Mesendoderm (in vitro differentiated cells): Measurements from ENCODE around the gene SCD5.

ENCODE experiments used
- DNase-seq: peaks from one replicate; pipeline ENCODE4 v3.0.0; 2013
- H2AK5ac ChIP-seq: 2 replicates; pipeline ENCODE4 v1.6.1; 2013; ENCODE audit warnings: low read length, inconsistent platforms
- H2BK120ac ChIP-seq: 2 replicates; pipeline ENCODE4 v1.6.1; 2013; ENCODE audit warnings: low read depth, mild to moderate bottlenecking, low read length, moderate library complexity, mixed read lengths
- H2BK15ac ChIP-seq: replicated peaks from 2 replicates; pipeline ENCODE4 v1.6.1; 2013; ENCODE audit warnings: low read depth, mild to moderate bottlenecking, moderate library complexity
- H2BK5ac ChIP-seq: 2 replicates; pipeline ENCODE4 v1.6.1; 2013; ENCODE audit warnings: low read length, inconsistent platforms
- H3K18ac ChIP-seq: 2 replicates; pipeline ENCODE4 v1.6.1; 2013; ENCODE audit warnings: mild to moderate bottlenecking, low read length, mixed read lengths
- H3K23ac ChIP-seq: one replicate; pipeline ENCODE4 v1.6.1; 2013; ENCODE audit warnings: low read length
- H3K27ac ChIP-seq: 2 replicates; pipeline ENCODE4 v1.5.1; 2013; ENCODE audit warnings: low read depth, mild to moderate bottlenecking, inconsistent platforms, low read length, moderate library complexity
- H3K27me3 ChIP-seq: 2 replicates; pipeline ENCODE4 v1.6.1; 2013; ENCODE audit warnings: low read length, control low read depth, mild to moderate bottlenecking, inconsistent platforms; ENCODE audit not compliant: insufficient read depth, poor library complexity
- H3K36me3 ChIP-seq: 2 replicates; pipeline ENCODE4 v1.6.1; 2013; ENCODE audit warnings: low read length, inconsistent platforms; ENCODE audit not compliant: control insufficient read depth, insufficient read depth
- H3K4ac ChIP-seq: one replicate; pipeline ENCODE4 v1.6.1; 2013; ENCODE audit warnings: low read depth, mild to moderate bottlenecking, low read length, moderate library complexity
- H3K4me1 ChIP-seq: 2 replicates; pipeline ENCODE4 v1.6.1; 2013; ENCODE audit warnings: low read depth, low read length, inconsistent platforms; ENCODE audit not compliant: control insufficient read depth
- H3K4me2 ChIP-seq: 2 replicates; pipeline ENCODE4 v1.6.1; 2013; ENCODE audit warnings: low read length
- H3K4me3 ChIP-seq: 2 replicates; pipeline ENCODE4 v1.5.1; 2013; ENCODE audit warnings: mild to moderate bottlenecking, low read length
- H3K56ac ChIP-seq: one replicate; pipeline ENCODE4 v1.6.1; 2013; ENCODE audit warnings: low read length
- H3K79me1 ChIP-seq: 2 replicates; pipeline ENCODE4 v1.6.1; 2013; ENCODE audit warnings: low read length, inconsistent platforms
- H3K79me2 ChIP-seq: 2 replicates; pipeline ENCODE4 v1.6.1; 2013; ENCODE audit warnings: mild to moderate bottlenecking, low read length; ENCODE audit not compliant: control insufficient read depth, insufficient read depth
- H3K9ac ChIP-seq: 2 replicates; pipeline ENCODE4 v1.6.1; 2013; ENCODE audit warnings: low read length, inconsistent platforms
- H4K5ac ChIP-seq: one replicate; pipeline ENCODE4 v1.6.1; 2013; ENCODE audit warnings: low read length
- H4K8ac ChIP-seq: one replicate; pipeline ENCODE4 v1.6.1; 2013; ENCODE audit warnings: low read depth, mild to moderate bottlenecking, control low read depth, low read length, moderate library complexity
- WGBS: extraction: QIAGEN DNeasy Blood & Tissue Kit; methylation state at CpG from one replicate; pipeline ENCODE4 v1.1.7; 2013; ENCODE audit warnings: low lambda C conversion rate, missing lambda C conversion rate; ENCODE audit not compliant: insufficient coverage; ENCODE audit errors: extremely low coverage; 5-methylcytosine and 5-hydroxymethylcytosine counted together

SCD5 gene

GRCh38 chr4:82606622-82607021 is 192.0 kb downstream of the SCD5 start:
- H3K4me3 ChIP-seq, result no peak overlapping the region
- no peak overlapping the region for H3K18ac ChIP-seq
- no peaks in the 10 kb centered on the region for H3K79me2 ChIP-seq
- no peak overlapping the region for H3K4me2 ChIP-seq
- H3K56ac ChIP-seq, result no peak overlapping the region
- no peak overlapping the region for H2BK120ac ChIP-seq
- no peak overlapping the region for H2BK5ac ChIP-seq
- no peak overlapping the region for H4K8ac ChIP-seq
- no peaks in the 10 kb centered on the region for H3K4me1 ChIP-seq
- no peaks in the 10 kb centered on the region for H3K27me3 ChIP-seq
- no peaks in the 10 kb centered on the region for H3K79me1 ChIP-seq
- H2BK15ac ChIP-seq, result no peak overlapping the region
- no peak overlapping the region for H3K4ac ChIP-seq
- H3K36me3 ChIP-seq, result no peaks in the 10 kb centered on the region
- no peak overlapping the region for H3K23ac ChIP-seq
- no peak overlapping the region for H2AK5ac ChIP-seq
- WGBS, result no CpG with 5 or more reads among the region's 7 CpGs
- DNase-seq, result no peak
- H3K9ac ChIP-seq, result no peak overlapping the region
- H4K5ac ChIP-seq, result no peak overlapping the region
- no peak overlapping the region for H3K27ac ChIP-seq

- Histone ChIP-seq H2AK5ac (no peak overlapping the region), H3K56ac (no peak overlapping the region), H3K23ac (no peak overlapping the region), H4K8ac (no peak overlapping the region), H3K4me2 (no peak overlapping the region), H2BK15ac (no peak overlapping the region), H2BK120ac (no peak overlapping the region), H3K36me3 (no peaks in the 10 kb centered on the region), H3K9ac (no peak overlapping the region), H3K79me2 (no peaks in the 10 kb centered on the region), H3K4me1 (no peaks in the 10 kb centered on the region), H3K4ac (no peak overlapping the region), H2BK5ac (no peak overlapping the region), H4K5ac (no peak overlapping the region), H3K79me1 (no peaks in the 10 kb centered on the region), H3K27ac (no peak overlapping the region), H3K27me3 (no peaks in the 10 kb centered on the region), H3K18ac (no peak overlapping the region), H3K4me3 (no peak overlapping the region)
- no peak for DNase-seq
- WGBS, result no CpG with 5 or more reads among the region's 1 CpG
Observed at GRCh38 chr4:82604522-82604921, 194.1 kb downstream of the SCD5 start.

GRCh38 chr4:82601242-82602015 is 197.2 kb downstream of the SCD5 start:
- no peak overlapping the region for H3K27ac ChIP-seq
- no peaks in the 10 kb centered on the region for H3K4me1 ChIP-seq
- no CpG with 5 or more reads among the region's 9 CpGs for WGBS
- H3K9ac ChIP-seq, result no peak overlapping the region
- no peak overlapping the region for H3K4me2 ChIP-seq
- no peaks in the 10 kb centered on the region for H3K36me3 ChIP-seq
- DNase-seq, result no peak
- H3K79me1 ChIP-seq, result no peaks in the 10 kb centered on the region
- H3K79me2 ChIP-seq, result no peaks in the 10 kb centered on the region
- H3K56ac ChIP-seq, result no peak overlapping the region
- H3K27me3 ChIP-seq, result no peaks in the 10 kb centered on the region
- no peak overlapping the region for H2BK5ac ChIP-seq
- no peak overlapping the region for H2BK15ac ChIP-seq
- H3K4ac ChIP-seq, result no peak overlapping the region
- no peak overlapping the region for H4K5ac ChIP-seq
- H2AK5ac ChIP-seq, result no peak overlapping the region
- no peak overlapping the region for H3K18ac ChIP-seq
- H4K8ac ChIP-seq, result no peak overlapping the region
- no peak overlapping the region for H3K4me3 ChIP-seq
- no peak overlapping the region for H3K23ac ChIP-seq
- H2BK120ac ChIP-seq, result no peak overlapping the region

- no peak overlapping the region for H3K4ac ChIP-seq
- H3K27me3 ChIP-seq, result no peaks in the 10 kb centered on the region
- H3K79me1 ChIP-seq, result no peaks in the 10 kb centered on the region
- no CpG with 5 or more reads among the region's 4 CpGs for WGBS
- H4K5ac ChIP-seq, result no peak overlapping the region
- no peaks in the 10 kb centered on the region for H3K4me1 ChIP-seq
- DNase-seq, result peak; percentile 86
- H3K4me2 ChIP-seq, result no peak overlapping the region
- peak overlapping the region; percentile 44 for H3K18ac ChIP-seq
- H3K27ac ChIP-seq, result no peak overlapping the region
- H3K56ac ChIP-seq, result peak overlapping the region; percentile 57
- H3K23ac ChIP-seq, result no peak overlapping the region
- H4K8ac ChIP-seq, result no peak overlapping the region
- H3K79me2 ChIP-seq, result no peaks in the 10 kb centered on the region
- H3K36me3 ChIP-seq, result no peaks in the 10 kb centered on the region
- no peak overlapping the region for H2BK5ac ChIP-seq
- no peak overlapping the region for H3K9ac ChIP-seq
- H3K4me3 ChIP-seq, result no peak overlapping the region
- no peak overlapping the region for H2BK15ac ChIP-seq
- H2BK120ac ChIP-seq, result no peak overlapping the region
- H2AK5ac ChIP-seq, result no peak overlapping the region
Observed at GRCh38 chr4:82599336-82599735, 199.3 kb downstream of the SCD5 start.

- H4K5ac ChIP-seq, result no peak overlapping the region
- H3K4me3 ChIP-seq, result no peak overlapping the region
- H3K4ac ChIP-seq, result no peak overlapping the region
- H3K56ac ChIP-seq, result no peak overlapping the region
- no peak overlapping the region for H3K23ac ChIP-seq
- DNase-seq, result no peak
- H3K79me1 ChIP-seq, result no peaks in the 10 kb centered on the region
- H3K4me2 ChIP-seq, result no peak overlapping the region
- no peak overlapping the region for H2BK120ac ChIP-seq
- H4K8ac ChIP-seq, result no peak overlapping the region
- H3K36me3 ChIP-seq, result no peaks in the 10 kb centered on the region
- H3K27ac ChIP-seq, result no peak overlapping the region
- no peak overlapping the region for H3K9ac ChIP-seq
- WGBS, result no CpG with 5 or more reads among the region's 4 CpGs
- no peak overlapping the region for H2BK5ac ChIP-seq
- H2BK15ac ChIP-seq, result no peak overlapping the region
- H3K27me3 ChIP-seq, result no peaks in the 10 kb centered on the region
- no peak overlapping the region for H3K18ac ChIP-seq
- no peaks in the 10 kb centered on the region for H3K79me2 ChIP-seq
- no peaks in the 10 kb centered on the region for H3K4me1 ChIP-seq
- H2AK5ac ChIP-seq, result no peak overlapping the region
Observed at GRCh38 chr4:82594456-82594855, 204.1 kb downstream of the SCD5 start.

- Histone ChIP-seq H3K4me2 (no peak overlapping the region), H2AK5ac (no peak overlapping the region), H3K56ac (no peak overlapping the region), H2BK5ac (no peak overlapping the region), H3K27me3 (no peaks in the 10 kb centered on the region), H3K27ac (no peak overlapping the region), H4K5ac (no peak overlapping the region), H3K9ac (no peak overlapping the region), H3K23ac (no peak overlapping the region), H4K8ac (no peak overlapping the region), H3K18ac (no peak overlapping the region), H2BK120ac (no peak overlapping the region), H3K4ac (no peak overlapping the region), H3K79me1 (no peaks in the 10 kb centered on the region), H2BK15ac (no peak overlapping the region), H3K4me3 (no peak overlapping the region), H3K79me2 (no peaks in the 10 kb centered on the region), H3K4me1 (no peaks in the 10 kb centered on the region), H3K36me3 (no peaks in the 10 kb centered on the region)
- WGBS, result no CpG with 5 or more reads among the region's 5 CpGs
- DNase-seq, result no peak
Observed at GRCh38 chr4:82593411-82593810, 205.2 kb downstream of the SCD5 start.
